ENCODE results near the gene UGT1A7.
"Not testable (repeated sequence)": the region's sequence is repeated elsewhere in the genome, so short reads cannot be mapped to it uniquely, and the experiment has no call there.

Gene UGT1A7

DNA sequence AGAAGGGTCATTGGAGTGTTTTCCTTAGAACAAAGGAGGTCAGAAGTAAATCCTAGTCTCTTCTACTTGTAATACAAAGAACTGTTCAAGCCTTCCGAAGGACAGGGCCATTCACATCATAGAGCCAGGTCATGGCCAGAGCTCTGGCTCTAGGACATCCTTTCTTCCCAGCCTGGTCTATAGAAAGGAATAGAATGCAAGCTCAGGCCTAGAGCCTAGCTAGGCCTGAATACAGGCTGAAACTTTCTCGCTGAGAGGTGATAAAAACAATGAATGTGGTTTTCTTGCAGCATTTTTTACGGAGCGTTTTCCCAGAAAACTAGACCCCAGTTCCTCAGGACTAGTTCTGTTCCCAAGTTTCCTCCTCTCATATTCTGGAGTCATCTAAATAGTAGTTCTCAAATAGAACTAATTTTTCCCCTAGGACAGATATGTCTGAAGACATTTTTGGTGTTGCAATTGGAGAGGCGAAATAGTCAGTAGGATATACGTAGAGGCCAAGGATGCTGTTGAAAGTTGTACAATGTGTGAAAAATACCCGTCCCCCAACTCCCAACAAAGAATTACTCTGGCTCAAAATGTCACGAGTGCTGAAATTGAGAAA lies 17.8 kb downstream of the UGT1A7 start:
- no peak for DNase-seq (ENCODE audit: low read depth)
- TF ChIP-seq, protein P1, sequence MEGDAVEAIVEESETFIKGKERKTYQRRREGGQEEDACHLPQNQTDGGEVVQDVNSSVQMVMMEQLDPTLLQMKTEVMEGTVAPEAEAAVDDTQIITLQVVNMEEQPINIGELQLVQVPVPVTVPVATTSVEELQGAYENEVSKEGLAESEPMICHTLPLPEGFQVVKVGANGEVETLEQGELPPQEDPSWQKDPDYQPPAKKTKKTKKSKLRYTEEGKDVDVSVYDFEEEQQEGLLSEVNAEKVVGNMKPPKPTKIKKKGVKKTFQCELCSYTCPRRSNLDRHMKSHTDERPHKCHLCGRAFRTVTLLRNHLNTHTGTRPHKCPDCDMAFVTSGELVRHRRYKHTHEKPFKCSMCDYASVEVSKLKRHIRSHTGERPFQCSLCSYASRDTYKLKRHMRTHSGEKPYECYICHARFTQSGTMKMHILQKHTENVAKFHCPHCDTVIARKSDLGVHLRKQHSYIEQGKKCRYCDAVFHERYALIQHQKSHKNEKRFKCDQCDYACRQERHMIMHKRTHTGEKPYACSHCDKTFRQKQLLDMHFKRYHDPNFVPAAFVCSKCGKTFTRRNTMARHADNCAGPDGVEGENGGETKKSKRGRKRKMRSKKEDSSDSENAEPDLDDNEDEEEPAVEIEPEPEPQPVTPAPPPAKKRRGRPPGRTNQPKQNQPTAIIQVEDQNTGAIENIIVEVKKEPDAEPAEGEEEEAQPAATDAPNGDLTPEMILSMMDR (IDR thresholded peaks at IDR 0.05; ENCODE audit: control insufficient read depth, insufficient read depth, low read depth, low read length, missing control alignments), result no peak
- H3K4me3 ChIP-seq (ENCODE audit: control insufficient read depth, low read depth, low read length), result no peak overlapping the region

DNA sequence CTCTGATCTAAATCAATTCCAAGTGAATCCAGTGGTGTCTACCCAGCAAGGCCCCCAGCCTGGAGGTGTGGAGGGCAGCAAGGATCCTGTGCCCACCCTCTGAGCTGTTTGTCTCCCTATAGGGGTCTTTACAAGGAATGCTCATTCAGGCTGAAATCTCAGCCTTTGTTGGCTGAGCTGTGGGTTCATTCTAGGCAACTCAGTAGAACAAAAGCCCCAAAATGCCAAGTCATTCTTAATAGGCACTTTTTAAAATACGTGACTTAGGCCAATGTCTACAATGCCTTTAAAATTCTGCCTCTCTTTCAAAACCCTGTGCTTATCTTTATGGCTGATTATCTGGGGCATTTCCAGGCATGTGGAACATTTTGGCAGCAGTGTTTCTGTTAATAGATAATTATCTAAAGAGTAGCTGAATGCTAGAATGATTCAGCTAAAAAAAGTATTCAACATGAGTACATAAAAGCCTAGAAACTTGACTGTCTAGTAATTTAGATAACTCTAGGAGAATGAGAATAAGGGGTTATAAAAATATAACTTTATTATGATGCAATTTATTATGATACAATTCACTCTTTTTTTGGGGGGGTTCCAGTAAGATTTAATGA lies 18.4 kb downstream of the UGT1A7 start:
- peak; percentile 96 for DNase-seq (ENCODE audit: low read depth)
- TF ChIP-seq, protein P1 (IDR thresholded peaks at IDR 0.05; ENCODE audit: control insufficient read depth, insufficient read depth, low read depth, low read length, missing control alignments), result no peak
- no peak overlapping the region for H3K4me3 ChIP-seq (ENCODE audit: control insufficient read depth, low read depth, low read length)

DNA sequence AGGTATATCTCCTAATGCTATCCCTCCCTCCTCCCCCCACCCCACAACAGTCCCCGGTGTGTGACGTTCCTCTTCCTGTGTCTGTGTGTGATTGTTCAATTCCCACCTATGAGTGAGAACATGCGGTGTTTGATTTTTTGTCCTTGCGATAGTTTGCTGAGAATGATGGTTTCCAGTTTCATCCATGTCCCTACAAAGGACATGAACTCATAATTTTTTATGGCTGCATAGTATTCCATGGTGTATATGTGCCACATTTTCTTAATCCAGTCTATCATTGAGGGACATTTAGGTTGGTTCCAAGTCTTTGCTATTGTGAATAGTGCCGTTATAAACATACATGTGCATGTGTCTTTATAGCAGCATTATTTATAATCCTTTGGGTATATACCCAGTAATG lies 19.1 kb downstream of the UGT1A7 start:
- not testable (repeated sequence) for DNase-seq (ENCODE audit: low read depth); H3K4me3 ChIP-seq (ENCODE audit: control insufficient read depth, low read depth, low read length)

DNA sequence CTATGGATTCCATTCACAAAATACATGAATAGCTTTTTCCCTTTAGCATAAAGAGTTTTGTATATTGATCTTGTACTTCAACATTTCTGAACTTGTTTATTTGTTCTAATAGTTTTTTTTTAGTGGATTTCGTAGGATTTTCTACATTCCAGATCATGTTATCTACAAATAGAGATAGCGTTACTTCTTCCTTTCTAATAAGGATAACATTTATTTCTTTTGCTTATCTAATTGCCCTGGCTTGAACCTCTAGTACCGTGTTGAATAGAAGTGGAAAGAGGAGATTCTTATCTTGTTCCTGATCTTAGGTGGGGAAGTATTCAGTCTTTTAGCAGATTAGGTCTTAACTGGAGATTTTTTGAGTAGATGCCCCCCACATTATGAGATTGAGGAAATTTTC lies 20.5 kb downstream of the UGT1A7 start:
- DNase-seq (ENCODE audit: low read depth), result no peak
- TF ChIP-seq, protein P1 (IDR thresholded peaks at IDR 0.05; ENCODE audit: control insufficient read depth, insufficient read depth, low read depth, low read length, missing control alignments), result no peak
- H3K4me3 ChIP-seq (ENCODE audit: control insufficient read depth, low read depth, low read length), result no peak overlapping the region

DNA sequence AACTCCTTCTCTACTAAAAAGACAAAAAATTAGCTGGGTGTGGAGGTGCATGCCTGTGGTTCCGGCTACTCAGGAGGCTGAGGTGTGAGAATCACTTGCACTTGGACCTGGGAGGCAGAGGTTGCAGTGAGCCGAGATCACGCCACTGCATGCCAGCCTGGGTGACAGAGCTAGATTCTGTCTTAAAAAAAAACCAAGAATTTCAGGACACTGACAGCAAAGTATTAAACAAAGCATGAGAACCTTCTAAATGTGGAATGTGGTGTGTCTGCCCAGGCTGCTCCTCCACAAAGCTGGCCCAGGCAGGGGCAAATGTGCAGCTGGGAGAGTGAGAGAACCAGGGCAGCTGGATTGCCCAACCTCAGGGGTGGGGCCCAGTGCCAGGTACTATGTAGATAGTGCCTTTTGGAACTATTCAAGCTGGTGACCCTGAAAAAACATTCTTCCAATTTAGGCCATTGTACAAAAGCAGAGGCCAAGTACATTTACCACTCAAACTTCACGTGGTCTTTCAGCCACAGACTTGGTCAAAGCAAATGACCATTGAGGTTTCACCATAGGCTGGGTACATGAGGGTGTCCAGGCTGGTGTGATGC lies 24.3 kb downstream of the UGT1A7 start:
- H3K4me3 ChIP-seq (ENCODE audit: control insufficient read depth, low read depth, low read length), result no peak overlapping the region
- DNase-seq (ENCODE audit: low read depth), result no peak
- TF ChIP-seq, protein P1 (IDR thresholded peaks at IDR 0.05; ENCODE audit: control insufficient read depth, insufficient read depth, low read depth, low read length, missing control alignments), result no peak

DNA sequence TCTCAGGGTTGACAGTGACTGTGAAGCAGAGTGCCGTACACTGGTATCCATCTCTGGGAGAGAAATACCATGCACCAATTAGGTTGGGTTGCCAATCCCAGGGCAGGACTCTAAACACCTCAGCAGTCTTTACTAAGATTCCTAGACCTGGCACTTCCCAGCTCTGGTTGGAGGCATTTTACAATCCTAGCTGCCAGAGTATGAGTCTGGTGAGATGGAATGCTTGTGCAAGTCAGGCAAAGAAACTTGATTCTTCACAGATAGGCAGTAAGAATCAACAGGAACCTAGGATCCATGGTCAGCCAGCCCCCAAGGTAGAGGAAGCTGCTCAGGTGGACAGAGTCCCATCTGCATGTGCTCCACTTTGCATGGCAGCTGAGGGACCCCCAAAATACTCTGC lies 25.0 kb downstream of the UGT1A7 start:
- TF ChIP-seq, protein P1 (IDR thresholded peaks at IDR 0.05; ENCODE audit: control insufficient read depth, insufficient read depth, low read depth, low read length, missing control alignments), result no peak
- peak; percentile 45 for DNase-seq (ENCODE audit: low read depth)
- H3K4me3 ChIP-seq (ENCODE audit: control insufficient read depth, low read depth, low read length), result no peak overlapping the region

DNA sequence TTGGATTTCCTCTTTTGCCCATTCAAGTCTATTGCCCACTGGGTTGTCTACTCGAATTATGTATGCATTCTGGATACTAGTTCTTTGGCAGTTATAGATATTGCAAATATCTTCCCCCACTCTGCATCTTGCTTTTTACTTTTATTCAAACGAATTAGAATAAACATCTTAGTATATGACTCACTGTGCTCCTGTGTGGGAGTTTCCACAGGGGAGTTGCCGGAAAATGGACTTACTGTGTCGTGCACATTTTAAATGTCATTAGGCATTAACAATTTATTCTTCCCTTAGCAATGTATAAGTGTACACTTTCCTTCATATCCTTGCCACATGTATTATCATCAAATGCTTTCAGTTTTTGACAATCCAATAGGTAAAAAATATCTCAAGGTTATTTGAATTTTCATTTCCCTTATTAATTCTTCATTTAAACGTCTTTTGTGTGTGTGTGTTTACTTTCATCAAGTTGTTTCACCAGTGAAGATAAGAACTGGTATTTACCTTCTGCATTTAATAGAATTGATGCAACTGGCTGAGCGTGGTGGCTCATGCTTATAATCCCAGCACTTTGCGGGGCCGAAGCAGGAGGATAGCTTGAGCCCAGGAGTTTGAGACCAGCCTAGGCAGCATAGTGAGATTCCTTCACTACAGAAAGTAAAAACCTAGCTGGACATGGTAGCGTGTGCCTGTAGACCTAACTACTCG lies 26.4 kb downstream of the UGT1A7 start:
- TF ChIP-seq, protein P1 (IDR thresholded peaks at IDR 0.05; ENCODE audit: control insufficient read depth, insufficient read depth, low read depth, low read length, missing control alignments), result no peak
- H3K4me3 ChIP-seq (ENCODE audit: control insufficient read depth, low read depth, low read length), result no peak overlapping the region
- no peak for DNase-seq (ENCODE audit: low read depth)
